Urinary bladder (tissue), 4 donors: Measurements from ENCODE around the gene AKR1D1. TPM values are rescaled to one million over a fixed set of nuclear protein-coding genes. Genes with fewer than 3 reads are reported as not detected.
"Not testable (repeated sequence)": the region's sequence is repeated elsewhere in the genome, so short reads cannot be mapped to it uniquely, and the experiment has no call there.

Experiments
- DNase-seq: peaks from one replicate; pipeline ENCODE4 v3.0.0-alpha.2; 2015; ENCODE audit errors: extremely low spot score
- H3K27ac ChIP-seq: one replicate; pipeline ENCODE4 v1.5.1; 2013; ENCODE audit warnings: low read depth, mild to moderate bottlenecking, moderate library complexity
- H3K36me3 ChIP-seq: one replicate; pipeline ENCODE4 v1.6.1; 2013; ENCODE audit warnings: mild to moderate bottlenecking, moderate library complexity; ENCODE audit not compliant: insufficient read depth
- H3K4me1 ChIP-seq: one replicate; pipeline ENCODE4 v1.6.1; 2013; ENCODE audit warnings: mild to moderate bottlenecking, moderate library complexity; ENCODE audit not compliant: insufficient read depth
- H3K4me3 ChIP-seq: one replicate; pipeline ENCODE4 v1.5.1; 2013; ENCODE audit warnings: low read depth, low read length
- WGBS: extraction: QIAGEN DNeasy Blood & Tissue Kit; methylation state at CpG from one replicate; pipeline ENCODE4 v1.1.7; 2013; 5-methylcytosine and 5-hydroxymethylcytosine counted together
- polyA plus RNA-seq: library from polyadenylated mRNA; stranded (reverse); fragments of 200-250 nt; gene quantifications from one replicate; pipeline ENCODE4 v1.2.3, GENCODE V29; 2013
- total RNA-seq: library from RNA; depleted of rRNA; stranded (reverse); fragments of >200 nt; gene quantifications from one replicate; pipeline ENCODE4 v1.2.3, GENCODE V29; 2014
- donor health status: healthy with polysubstance abuse.
- donor health status: healthy.

Gene AKR1D1
- total and polyA plus RNA-seq, 2 donors, result not detected

DNA sequence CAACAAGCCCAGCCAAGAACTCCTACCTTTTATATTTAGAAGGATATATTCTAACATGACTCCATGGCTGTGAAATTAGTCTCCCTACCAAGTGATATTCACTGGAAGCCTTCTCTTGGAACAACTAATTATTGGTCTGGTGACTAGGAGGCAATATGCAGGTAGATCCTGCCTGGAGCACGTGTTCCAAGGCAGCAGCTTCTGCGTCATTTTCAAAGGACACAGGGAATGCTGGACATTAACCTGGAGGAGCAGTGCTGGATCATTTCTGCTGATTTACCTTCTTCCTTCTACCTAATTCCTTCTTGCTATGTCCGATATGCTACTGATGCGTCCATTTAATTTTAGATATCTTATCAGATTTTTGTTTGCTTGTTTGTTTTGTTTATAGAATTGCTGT is 5.6 kb downstream of the AKR1D1 start:
- Histone ChIP-seq H3K4me3 (no peak overlapping the region), H3K36me3 (no peaks in the 10 kb centered on the region), H3K27ac (no peak overlapping the region), H3K4me1 (no peaks in the 10 kb centered on the region)
- WGBS, result 83% methylated on average over 4 of the region's 4 CpGs
- DNase-seq, result no peak

DNA sequence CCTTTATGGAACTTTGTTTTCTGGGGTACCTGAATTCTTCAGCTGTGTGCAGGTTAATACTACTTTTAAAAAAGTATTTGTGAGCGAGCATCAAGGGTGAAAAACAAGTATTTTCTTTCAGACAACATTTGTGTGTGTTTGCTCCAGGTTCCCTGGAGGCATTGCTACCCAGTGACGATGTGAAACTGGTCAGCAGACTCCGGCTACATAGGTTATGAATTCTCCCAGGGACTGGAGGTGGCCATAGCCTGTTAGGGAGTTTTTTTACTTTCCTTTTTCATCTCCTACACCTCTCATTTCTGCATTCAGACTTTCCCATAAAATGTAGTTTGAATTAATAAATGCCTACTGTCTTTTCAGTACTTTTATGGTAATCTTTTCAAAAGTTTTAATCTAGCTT is 7.6 kb downstream of the AKR1D1 start:
- no peak overlapping the region for H3K27ac ChIP-seq
- H3K4me3 ChIP-seq, result no peak overlapping the region
- 72% methylated on average over 3 of the region's 3 CpGs for WGBS
- no peaks in the 10 kb centered on the region for H3K36me3 ChIP-seq
- H3K4me1 ChIP-seq, result no peaks in the 10 kb centered on the region
- DNase-seq, result no peak

DNA sequence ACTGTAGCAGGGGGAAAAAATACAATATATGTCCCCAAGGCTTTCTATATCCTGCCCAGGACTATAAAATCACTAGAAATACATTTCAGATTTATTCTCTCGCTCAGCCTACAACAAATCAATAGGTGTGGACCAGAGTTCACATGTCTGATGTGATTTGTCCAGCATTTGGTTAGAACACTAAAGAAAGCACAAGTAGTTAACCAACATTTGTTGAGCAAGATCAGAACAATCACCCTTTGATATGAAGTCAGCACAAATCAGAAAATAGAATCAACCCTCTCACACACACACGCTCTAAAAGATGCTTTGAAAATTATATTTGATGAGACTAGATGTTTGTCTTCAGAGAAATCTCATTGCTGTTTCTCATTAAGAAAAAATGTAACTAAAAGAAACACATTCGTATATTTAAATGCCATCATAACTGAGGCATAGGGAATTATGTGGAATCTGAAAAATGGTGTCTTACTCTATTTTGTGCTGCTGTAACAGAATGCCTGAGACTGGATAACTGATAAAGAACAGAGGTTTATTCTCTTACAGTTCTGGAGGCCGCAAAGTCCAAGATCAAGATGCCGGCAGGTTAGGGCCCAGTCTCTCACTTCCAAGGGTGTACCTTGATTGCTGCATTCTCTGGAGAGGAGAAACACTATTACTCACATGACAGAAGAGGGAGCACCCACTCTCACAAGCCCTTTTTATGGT is 10.5 kb downstream of the AKR1D1 start:
- H3K27ac ChIP-seq, result peak overlapping the region; percentile 38
- H3K4me3 ChIP-seq, result no peak overlapping the region
- WGBS, result 86% methylated on average over 5 of the region's 5 CpGs
- no peaks in the 10 kb centered on the region for H3K36me3 ChIP-seq
- DNase-seq, result no peak
- no peaks in the 10 kb centered on the region for H3K4me1 ChIP-seq

DNA sequence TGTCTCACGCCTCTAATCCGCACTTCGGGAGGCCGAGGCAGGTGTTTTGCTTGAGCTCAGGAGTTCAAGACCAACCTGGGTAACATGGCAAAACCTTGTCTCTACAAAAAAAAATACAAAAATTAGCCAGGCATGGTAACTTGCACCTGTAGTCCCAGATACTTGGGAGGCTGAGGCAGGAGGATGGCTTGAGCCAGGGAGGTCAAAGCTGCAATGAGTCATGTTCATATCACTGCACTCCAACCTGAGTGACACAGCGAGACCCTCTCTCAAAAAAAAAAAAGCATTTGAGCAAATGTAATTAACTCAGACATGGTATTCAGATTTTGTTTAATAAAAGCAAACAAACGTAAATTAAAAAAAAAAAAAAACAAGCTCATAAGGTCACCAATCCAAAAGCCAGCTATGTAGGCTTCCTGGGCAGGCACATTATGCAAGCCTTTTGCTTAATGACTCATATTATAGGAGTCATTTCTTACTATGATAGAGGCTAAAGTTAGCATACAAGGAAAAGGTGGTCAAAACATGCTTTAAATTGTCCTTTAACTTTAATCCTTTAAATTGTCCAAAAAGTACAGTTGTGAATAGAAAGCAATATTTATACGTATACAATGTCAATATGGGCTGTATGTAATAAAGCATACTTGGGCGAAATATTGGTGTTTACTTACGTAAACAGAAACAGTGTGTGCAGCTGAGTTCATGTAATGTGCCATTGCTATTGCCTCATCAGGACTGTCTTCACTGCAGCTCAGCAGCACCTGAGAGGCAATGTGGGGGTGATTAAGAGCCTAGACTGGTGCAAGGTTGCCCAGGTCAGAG is 13.0 kb downstream of the AKR1D1 start:
- Histone ChIP-seq H3K4me3 (no peak overlapping the region), H3K4me1 (no peaks in the 10 kb centered on the region), H3K27ac (no peak overlapping the region), H3K36me3 (no peaks in the 10 kb centered on the region)
- WGBS, result 90% methylated on average over 9 of the region's 9 CpGs
- DNase-seq, result no peak

DNA sequence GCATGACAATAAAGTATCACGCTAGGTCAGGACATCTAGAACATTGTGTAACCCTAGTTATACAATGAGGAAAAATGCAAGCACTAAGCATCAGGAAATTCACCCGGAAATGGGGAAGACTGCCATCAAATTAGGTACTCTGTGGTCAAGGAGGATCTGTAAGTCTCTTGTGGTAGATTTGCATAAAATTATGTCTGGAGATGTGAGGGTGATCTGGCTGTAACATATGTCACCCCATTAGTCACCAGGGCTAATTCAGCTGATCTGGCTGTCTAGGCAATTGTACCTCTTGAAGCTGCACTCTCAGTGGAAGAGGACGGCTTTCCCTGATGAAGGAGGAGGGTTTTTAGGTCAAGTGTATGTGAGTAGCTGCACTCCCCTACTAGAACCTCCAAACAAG is 14.8 kb downstream of the AKR1D1 start:
- H3K4me3 ChIP-seq, result no peak overlapping the region
- no peaks in the 10 kb centered on the region for H3K36me3 ChIP-seq
- H3K27ac ChIP-seq, result no peak overlapping the region
- DNase-seq, result no peak
- WGBS, result 79% methylated on average over 3 of the region's 3 CpGs
- H3K4me1 ChIP-seq, result no peaks in the 10 kb centered on the region

GRCh38 chr7:138091840-138092239 is 15.6 kb downstream of the AKR1D1 start:
- H3K36me3 ChIP-seq, H3K27ac ChIP-seq, H3K4me3 ChIP-seq, H3K4me1 ChIP-seq, DNase-seq: not testable (repeated sequence)
- 83% methylated on average over 2 of the region's 2 CpGs for WGBS

GRCh38 chr7:138092486-138093028 is 16.3 kb downstream of the AKR1D1 start:
- Histone ChIP-seq H3K4me1 (no peaks in the 10 kb centered on the region), H3K27ac (no peak overlapping the region), H3K4me3 (no peak overlapping the region), H3K36me3 (no peaks in the 10 kb centered on the region)
- no peak for DNase-seq
- WGBS, result 82% methylated on average over 6 of the region's 6 CpGs

GRCh38 chr7:138095972-138096935 is 20.0 kb downstream of the AKR1D1 start:
- no peak overlapping the region for H3K4me3 ChIP-seq
- no peak overlapping the region for H3K27ac ChIP-seq
- 79% methylated on average over 8 of the region's 8 CpGs for WGBS
- DNase-seq, result no peak
- no peaks in the 10 kb centered on the region for H3K4me1 ChIP-seq
- H3K36me3 ChIP-seq, result no peaks in the 10 kb centered on the region

DNA sequence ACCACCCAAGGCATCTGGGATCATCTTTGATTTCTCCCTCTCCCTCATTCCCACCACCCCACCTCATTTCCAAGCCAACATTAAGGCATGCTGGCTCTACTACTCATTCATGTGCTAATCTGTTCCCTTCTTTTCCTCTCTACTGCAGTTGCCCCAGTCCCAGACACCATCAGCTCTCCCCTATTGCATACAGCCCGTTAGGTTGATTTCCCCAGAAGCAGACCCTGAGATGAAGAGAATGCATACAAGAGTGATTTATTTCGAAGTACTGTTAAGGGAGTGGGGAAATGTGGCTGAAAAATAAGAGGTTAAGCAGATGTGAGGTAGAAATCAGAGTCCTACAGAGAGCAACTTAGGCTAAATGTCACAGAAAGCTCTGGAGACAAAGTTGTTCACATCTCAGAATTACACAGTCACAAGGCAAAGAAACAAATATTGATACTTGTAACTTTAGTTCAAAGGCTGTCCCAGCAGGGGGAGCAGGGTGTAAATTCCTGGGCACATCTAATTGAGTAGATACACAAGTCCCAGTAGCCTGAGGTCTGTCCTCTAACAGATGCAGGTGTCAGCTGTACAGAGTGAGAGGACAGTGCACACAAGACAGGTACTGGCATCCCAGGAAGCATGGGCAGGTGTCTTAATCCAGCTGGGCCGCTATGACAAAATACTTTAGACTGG is 20.9 kb downstream of the AKR1D1 start:
- no peak for DNase-seq
- no peak overlapping the region for H3K4me3 ChIP-seq
- no peaks in the 10 kb centered on the region for H3K36me3 ChIP-seq
- 89% methylated on average over 3 of the region's 3 CpGs for WGBS
- no peaks in the 10 kb centered on the region for H3K4me1 ChIP-seq
- H3K27ac ChIP-seq, result no peak overlapping the region

DNA sequence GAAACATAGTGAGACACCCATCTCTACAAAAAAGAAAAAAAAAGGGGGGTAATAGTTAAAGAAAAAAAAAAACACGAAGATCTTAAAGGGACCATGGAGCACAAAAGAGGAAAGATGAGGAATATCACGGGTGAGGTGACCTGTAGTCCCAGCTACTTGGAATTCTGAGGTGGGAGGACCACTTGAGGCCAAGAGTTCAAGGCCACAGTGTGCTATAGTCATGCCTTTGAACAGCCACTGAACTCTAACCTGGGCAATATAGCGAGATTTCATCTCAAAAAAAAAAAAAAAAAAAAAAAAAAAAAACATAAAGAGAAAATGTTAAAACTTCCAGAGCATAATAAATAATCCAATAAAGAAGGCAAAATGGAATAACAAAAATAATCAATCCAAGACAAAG is 23.6 kb downstream of the AKR1D1 start:
- Histone ChIP-seq H3K4me1 (no peaks in the 10 kb centered on the region), H3K36me3 (no peaks in the 10 kb centered on the region), H3K27ac (no peak overlapping the region), H3K4me3 (no peak overlapping the region)
- DNase-seq, result no peak
- 95% methylated on average over 3 of the region's 3 CpGs for WGBS

DNA sequence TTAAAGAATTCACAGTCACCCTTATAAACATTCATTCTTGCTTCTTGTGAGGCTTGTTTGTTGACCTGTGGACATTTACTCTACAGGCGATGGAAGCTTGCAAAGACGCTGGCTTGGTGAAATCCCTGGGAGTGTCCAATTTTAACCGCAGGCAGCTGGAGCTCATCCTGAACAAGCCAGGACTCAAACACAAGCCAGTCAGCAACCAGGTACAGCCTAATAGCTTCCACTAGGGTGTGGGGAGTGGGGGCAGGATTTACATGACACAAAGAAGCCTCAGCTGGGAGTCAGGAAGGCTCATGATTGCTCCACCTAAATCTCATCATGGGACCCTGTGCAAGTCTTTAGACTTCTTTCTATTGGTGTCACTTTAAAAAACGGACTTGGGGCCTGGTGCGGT is 29.0 kb downstream of the AKR1D1 start:
- Histone ChIP-seq H3K36me3 (no peaks in the 10 kb centered on the region), H3K27ac (no peak overlapping the region), H3K4me3 (no peak overlapping the region), H3K4me1 (no peaks in the 10 kb centered on the region)
- DNase-seq, result no peak
- 75% methylated on average over 5 of the region's 5 CpGs for WGBS

DNA sequence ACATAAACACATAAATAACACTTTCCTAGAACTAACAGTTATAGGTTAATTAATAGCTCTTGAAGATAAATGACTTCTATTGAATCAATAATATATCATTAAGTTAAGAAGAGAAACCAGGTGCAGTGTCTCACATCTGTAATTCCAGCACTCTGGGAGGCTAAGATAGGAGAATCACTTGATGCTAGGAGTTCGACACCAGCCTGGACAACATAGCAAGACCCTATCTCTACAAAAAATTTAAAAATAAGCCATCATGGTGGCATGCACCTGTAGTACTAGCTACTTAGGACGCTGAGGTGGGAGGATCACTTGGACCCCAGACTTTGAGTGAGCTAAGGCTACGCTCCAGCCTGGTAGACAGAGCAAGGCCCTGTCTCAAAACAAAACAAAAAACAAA is 38.8 kb downstream of the AKR1D1 start:
- Histone ChIP-seq H3K4me1 (no peaks in the 10 kb centered on the region), H3K27ac (no peak overlapping the region), H3K36me3 (no peaks in the 10 kb centered on the region), H3K4me3 (no peak overlapping the region)
- DNase-seq, result no peak
- 93% methylated on average over 3 of the region's 3 CpGs for WGBS

- 40% methylated on average over 1 of the region's 1 CpG for WGBS
- Histone ChIP-seq H3K4me3 (no peak overlapping the region), H3K27ac (no peak overlapping the region), H3K36me3 (no peaks in the 10 kb centered on the region), H3K4me1 (no peaks in the 10 kb centered on the region)
- no peak for DNase-seq
Observed at GRCh38 chr7:138116141-138116540, 39.9 kb downstream of the AKR1D1 start.
